ENCODE results near the gene TM7SF2. TPM values are rescaled to one million over a fixed set of nuclear protein-coding genes. Genes with fewer than 3 reads are reported as not detected.
A peak's percentile ranks its signal among the peaks of the same experiment; 100 is the strongest.

The TM7SF2 gene
- total and polyA plus RNA-seq, 2 of the 13 experiments (the other 11 are each of a cell fraction or from before 2014, with no cell fraction given): 56.0 to 66.9 TPM

- TF ChIP-seq, protein P1, sequence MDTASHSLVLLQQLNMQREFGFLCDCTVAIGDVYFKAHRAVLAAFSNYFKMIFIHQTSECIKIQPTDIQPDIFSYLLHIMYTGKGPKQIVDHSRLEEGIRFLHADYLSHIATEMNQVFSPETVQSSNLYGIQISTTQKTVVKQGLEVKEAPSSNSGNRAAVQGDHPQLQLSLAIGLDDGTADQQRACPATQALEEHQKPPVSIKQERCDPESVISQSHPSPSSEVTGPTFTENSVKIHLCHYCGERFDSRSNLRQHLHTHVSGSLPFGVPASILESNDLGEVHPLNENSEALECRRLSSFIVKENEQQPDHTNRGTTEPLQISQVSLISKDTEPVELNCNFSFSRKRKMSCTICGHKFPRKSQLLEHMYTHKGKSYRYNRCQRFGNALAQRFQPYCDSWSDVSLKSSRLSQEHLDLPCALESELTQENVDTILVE (CRISPR knock-in tag; IDR thresholded peaks at IDR 0.05): no peak
- TF ChIP-seq PHF20 (CRISPR knock-in tag; IDR thresholded peaks at IDR 0.05): 0 out of 2 replicates have a peak, but pooled peaks have one; percentile 11
- no peak for TF ChIP-seq ZNF24 (IDR thresholded peaks at IDR 0.05)
- TF ChIP-seq ZFAT (CRISPR knock-in tag; conservative IDR thresholded peaks at IDR 0.05): no peak
- TF ChIP-seq HDAC2 (CRISPR knock-in tag; IDR thresholded peaks at IDR 0.05): no peak
- TF ChIP-seq ZNF362 (CRISPR knock-in tag; IDR thresholded peaks at IDR 0.05; ENCODE audit: borderline replicate concordance): no peak
- TF ChIP-seq, protein P2, sequence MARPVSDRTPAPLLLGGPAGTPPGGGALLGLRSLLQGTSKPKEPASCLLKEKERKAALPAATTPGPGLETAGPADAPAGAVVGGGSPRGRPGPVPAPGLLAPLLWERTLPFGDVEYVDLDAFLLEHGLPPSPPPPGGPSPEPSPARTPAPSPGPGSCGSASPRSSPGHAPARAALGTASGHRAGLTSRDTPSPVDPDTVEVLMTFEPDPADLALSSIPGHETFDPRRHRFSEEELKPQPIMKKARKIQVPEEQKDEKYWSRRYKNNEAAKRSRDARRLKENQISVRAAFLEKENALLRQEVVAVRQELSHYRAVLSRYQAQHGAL (CRISPR knock-in tag; IDR thresholded peaks at IDR 0.05; ENCODE audit: not compliant biosample characterization): no peak
- no peak for TF ChIP-seq WIZ (CRISPR knock-in tag; IDR thresholded peaks at IDR 0.05)
- TF ChIP-seq SMYD3 (CRISPR knock-in tag; IDR thresholded peaks at IDR 0.05): no peak
- TF ChIP-seq POGZ (CRISPR knock-in tag; IDR thresholded peaks at IDR 0.05): 0 out of 2 replicates have a peak, but pooled peaks have one; percentile 43
- TF ChIP-seq PLRG1 (conservative IDR thresholded peaks at IDR 0.05): no peak
- TF ChIP-seq JUND (CRISPR knock-in tag; IDR thresholded peaks at IDR 0.05): no peak
- no peak for TF ChIP-seq ATM (IDR thresholded peaks at IDR 0.05; ENCODE audit: borderline replicate concordance)
- no peak for TF ChIP-seq ZFP37 (CRISPR knock-in tag; IDR thresholded peaks at IDR 0.05; ENCODE audit: borderline replicate concordance)
- TF ChIP-seq, protein P3, sequence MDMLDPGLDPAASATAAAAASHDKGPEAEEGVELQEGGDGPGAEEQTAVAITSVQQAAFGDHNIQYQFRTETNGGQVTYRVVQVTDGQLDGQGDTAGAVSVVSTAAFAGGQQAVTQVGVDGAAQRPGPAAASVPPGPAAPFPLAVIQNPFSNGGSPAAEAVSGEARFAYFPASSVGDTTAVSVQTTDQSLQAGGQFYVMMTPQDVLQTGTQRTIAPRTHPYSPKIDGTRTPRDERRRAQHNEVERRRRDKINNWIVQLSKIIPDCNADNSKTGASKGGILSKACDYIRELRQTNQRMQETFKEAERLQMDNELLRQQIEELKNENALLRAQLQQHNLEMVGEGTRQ (IDR thresholded peaks at IDR 0.05; ENCODE audit: low read depth, low read length): no peak
- TF ChIP-seq, protein P3 (CRISPR knock-in tag; IDR thresholded peaks at IDR 0.05; ENCODE audit: borderline replicate concordance): no peak
- no peak for TF ChIP-seq ERF (CRISPR knock-in tag; IDR thresholded peaks at IDR 0.05)
- peak; percentile 99 for TF ChIP-seq POLR2AphosphoS5 (IDR thresholded peaks at IDR 0.05; ENCODE audit: low read depth, low read length)
- no peak for TF ChIP-seq ZNF329 (CRISPR knock-in tag; IDR thresholded peaks at IDR 0.05; ENCODE audit: low read depth)
- no peak for TF ChIP-seq CBX2 (IDR thresholded peaks at IDR 0.05; ENCODE audit: low read depth, low read length)
- TF ChIP-seq CBX2 (CRISPR knock-in tag; IDR thresholded peaks at IDR 0.05; ENCODE audit: low read depth): no peak
- peak; percentile 29; the same call in 1 of the 2 replicates for TF ChIP-seq ZGPAT (CRISPR knock-in tag; IDR thresholded peaks at IDR 0.05)
- TF ChIP-seq MEIS2 (CRISPR knock-in tag; IDR thresholded peaks at IDR 0.05): peak; percentile 76; the same call in 1 of the 2 replicates
- TF ChIP-seq ZNF468 (CRISPR knock-in tag; IDR thresholded peaks at IDR 0.05): no peak
- 0 out of 2 replicates have a peak, but pooled peaks have one; percentile 60 for TF ChIP-seq ZNF615 (CRISPR knock-in tag; IDR thresholded peaks at IDR 0.05; ENCODE audit: borderline replicate concordance)
- TF ChIP-seq ZNF644 (CRISPR knock-in tag; IDR thresholded peaks at IDR 0.05; ENCODE audit: low read depth): no peak
These were observed at the start of gene TM7SF2 (continued) for GRCh38 chr11:65111744-65112545.

Measured in HepG2 (cell line).